Measurements from ENCODE around the gene PROP1.
A peak's percentile ranks its signal among the peaks of the same experiment; 100 is the strongest.
"Not testable (repeated sequence)": the region's sequence is repeated elsewhere in the genome, so short reads cannot be mapped to it uniquely, and the experiment has no call there.

Gene PROP1

DNA sequence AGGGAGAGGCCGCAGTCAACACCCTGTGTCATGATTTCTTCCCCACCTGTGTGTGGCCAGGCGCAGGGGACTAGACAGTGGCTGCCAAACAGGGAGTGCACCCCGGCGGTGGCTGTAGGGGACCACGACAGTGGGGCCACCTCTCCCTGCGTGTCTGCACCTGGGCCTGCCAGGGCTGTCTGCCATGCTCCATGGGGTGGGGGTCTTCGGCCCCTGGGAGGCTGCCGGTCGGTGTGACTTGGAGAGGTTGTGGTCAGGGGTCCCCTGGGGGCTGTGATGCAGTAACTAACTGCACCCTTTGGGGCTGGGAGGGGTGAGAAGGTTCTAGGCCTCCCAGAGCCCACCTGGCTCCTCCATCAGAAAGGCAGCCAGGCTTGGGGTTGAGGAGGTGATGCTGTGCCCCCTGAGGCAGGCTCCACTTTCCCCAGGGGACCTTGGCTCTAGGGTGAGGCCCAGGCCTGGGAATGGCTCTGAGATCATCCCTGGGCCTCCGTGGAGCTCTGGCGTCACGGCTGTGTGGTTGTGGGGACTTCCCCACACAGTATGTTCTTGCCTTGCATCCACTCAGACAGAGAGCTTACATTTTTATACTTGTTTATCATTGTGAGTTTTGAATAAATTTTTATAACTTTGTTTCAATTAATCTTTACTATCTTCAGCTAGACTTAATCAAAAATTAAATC is 50.3 kb downstream of the PROP1 start:
- DNase-seq (ENCODE audit: low read depth, low spot score): not testable (repeated sequence)

DNA sequence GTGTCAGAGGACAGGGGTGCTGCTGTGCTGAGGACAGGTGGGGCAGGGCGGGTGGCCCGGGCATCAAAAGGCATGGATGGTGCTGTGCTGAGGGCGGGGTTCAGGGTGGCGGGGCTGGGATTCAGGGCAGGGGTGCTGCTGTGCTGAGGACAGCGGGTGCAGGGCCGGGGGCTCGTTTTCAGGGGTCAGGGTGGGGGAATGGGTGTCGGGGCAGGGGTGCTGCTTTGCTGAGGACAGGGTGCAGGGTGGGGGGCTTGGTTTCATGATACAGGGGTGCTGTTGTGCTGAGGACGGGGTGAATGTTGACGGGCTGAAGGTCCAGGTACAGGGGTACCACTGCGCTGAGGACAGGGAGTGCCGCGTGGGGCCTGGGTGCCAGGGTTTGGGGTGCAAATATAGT is 50.9 kb downstream of the PROP1 start:
- DNase-seq (ENCODE audit: low read depth, low spot score): not testable (repeated sequence)

DNA sequence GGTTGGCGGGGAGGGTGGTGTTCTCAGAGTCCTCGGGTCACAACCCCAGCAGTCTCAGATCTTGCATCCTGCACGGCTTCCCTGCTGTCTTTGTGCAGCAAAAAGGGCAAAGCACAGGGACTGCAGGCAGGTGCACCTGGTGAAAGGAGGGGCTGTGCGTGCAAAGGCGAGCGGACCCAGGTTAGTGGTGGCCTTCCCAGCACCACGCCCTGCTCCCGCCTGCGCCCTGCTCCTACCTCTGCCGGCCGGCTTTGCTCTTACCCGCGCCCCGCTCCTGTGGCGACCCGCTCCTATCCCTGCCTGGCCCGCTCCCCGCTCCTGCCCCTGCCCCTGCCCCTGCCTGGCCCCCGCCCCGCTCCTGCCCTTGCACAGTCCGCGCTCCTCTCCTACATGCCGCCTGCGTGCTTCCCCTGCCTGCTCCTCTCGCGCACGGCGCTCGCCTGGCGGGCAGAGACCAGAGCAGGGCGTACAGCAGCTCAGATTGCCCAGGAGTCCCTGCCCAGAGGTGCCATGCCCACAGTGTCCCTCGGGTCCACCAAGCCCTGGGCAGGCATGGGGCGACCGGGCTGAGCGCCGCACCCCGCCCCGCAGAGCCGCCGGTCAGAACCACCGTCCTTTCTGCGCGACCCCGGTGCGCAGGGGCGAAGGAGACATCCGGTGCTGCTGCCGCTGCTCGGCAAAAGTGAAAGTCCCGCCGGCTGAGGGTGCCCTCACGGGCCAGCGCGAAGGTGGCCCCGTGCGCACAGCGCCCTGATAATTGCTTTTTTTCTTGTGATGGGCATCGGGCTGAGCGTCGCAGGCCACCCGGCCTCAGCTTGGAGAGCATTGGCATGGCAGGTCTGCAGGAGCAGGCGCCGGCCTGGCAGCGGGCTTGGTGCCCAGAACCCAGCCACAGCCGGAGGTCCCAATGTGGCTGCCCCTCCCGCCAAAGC is 52.0 kb downstream of the PROP1 start:
- peak; percentile 45 for DNase-seq (ENCODE audit: low read depth, low spot score)

- DNase-seq (ENCODE audit: low read depth, low spot score): not testable (repeated sequence)
Observed at GRCh38 chr5:177942896-177943295, 53.1 kb downstream of the PROP1 start.

Measured in astrocyte of the hippocampus (primary cell).